T-helper 2 cell treated with Interferon-gamma antibody and Interleukin-4, amounts not matched to agents 5 μg/mL and 100 μg/mL, for 36 hours (primary cell): ENCODE results near the gene DUXB.

Source experiments
- DNase-seq: peaks from one replicate; pipeline ENCODE4 v3.0.0; 2021; ENCODE audit warnings: low spot score
- H3K27ac Mint-ChIP-seq: one replicate; pipeline ENCODE4 v1.8.0; 2021; ENCODE audit warnings: mild to moderate bottlenecking, mixed read lengths
- H3K27me3 Mint-ChIP-seq: one replicate; pipeline ENCODE4 v1.8.0; 2021; ENCODE audit warnings: low read depth, mixed read lengths
- H3K36me3 Mint-ChIP-seq: one replicate; pipeline ENCODE4 v1.8.0; 2021; ENCODE audit warnings: low read depth, mixed read lengths
- H3K4me1 Mint-ChIP-seq: one replicate; pipeline ENCODE4 v1.8.0; 2021; ENCODE audit warnings: low read depth, mixed read lengths
- H3K4me3 Mint-ChIP-seq: one replicate; pipeline ENCODE4 v1.8.0; 2022; ENCODE audit warnings: mild to moderate bottlenecking, moderate library complexity, mixed read lengths
- H3K9me3 Mint-ChIP-seq: one replicate; pipeline ENCODE4 v1.8.0; 2021; ENCODE audit warnings: mixed read lengths

Gene DUXB

DNA sequence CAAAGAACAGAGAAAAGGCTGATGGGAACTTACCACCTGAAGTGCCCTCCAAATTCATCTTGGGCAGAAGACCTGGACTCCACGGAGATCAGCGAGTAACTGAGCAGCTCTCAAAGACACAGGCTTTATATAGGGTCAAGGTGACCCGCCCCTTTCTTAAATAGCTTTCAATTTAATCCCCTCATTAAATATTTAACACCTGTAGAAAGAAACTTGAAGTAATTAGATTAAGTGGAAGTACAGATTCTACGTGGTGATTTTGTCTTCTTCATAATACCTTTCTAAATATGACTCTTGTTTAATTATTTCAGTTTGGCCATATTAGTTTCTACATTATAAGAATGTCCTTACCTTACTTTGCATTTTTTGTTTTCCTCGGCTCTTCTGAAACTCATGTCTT, at the start of gene DUXB:
DUXB (minus strand) TSS at position 101 of the 400 bp plus-strand sequence; CDS start at position 58, 43 bp downstream.
- Mint-ChIP-seq H3K27me3 (no peaks in the 10 kb centered on the region), H3K27ac (no peak within 1 kb of the TSS), H3K9me3 (no peaks in the 10 kb centered on the region), H3K4me1 (no peaks in the 10 kb centered on the region), H3K4me3 (no peak within 1 kb of the TSS), H3K36me3 (no peaks in the 10 kb centered on the region)
- no peak for DNase-seq

- no peaks in the 10 kb centered on the region for H3K36me3 Mint-ChIP-seq
- H3K9me3 Mint-ChIP-seq, result no peaks in the 10 kb centered on the region
- peaks cover 2% of the 10 kb centered on the region for H3K27me3 Mint-ChIP-seq
- H3K27ac Mint-ChIP-seq, result no peak overlapping the region
- H3K4me3 Mint-ChIP-seq, result no peak overlapping the region
- no peak for DNase-seq
- no peaks in the 10 kb centered on the region for H3K4me1 Mint-ChIP-seq
Measured at GRCh38 chr16:75750528-75750927, 49.3 kb upstream of the DUXB start.

GRCh38 chr16:75746359-75746758, 45.1 kb upstream of the DUXB start:
- peaks cover 2% of the 10 kb centered on the region for H3K27me3 Mint-ChIP-seq

DNA sequence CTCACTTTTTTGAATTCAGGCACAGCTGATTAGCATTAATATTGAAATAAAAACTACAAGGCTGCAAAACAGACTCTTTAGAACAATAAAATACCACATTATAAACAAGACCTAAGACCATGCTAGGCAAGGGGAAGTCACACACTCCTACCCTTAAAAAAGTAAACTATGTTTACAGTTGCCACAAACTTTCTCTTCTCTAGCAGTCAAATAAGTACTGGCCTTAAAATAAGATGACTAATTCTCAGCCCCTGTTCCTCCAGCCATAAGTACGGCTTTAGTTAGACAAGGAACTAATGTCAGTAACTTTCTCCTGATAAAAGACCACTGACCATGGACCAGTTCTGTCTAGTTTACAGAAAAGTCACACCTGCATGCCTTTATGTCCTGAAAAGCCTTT, 44.6 kb upstream of the DUXB start:
- H3K9me3 Mint-ChIP-seq, result peaks cover 17% of the 10 kb centered on the region
- H3K4me1 Mint-ChIP-seq, result no peaks in the 10 kb centered on the region
- no peak overlapping the region for H3K27ac Mint-ChIP-seq
- no peaks in the 10 kb centered on the region for H3K36me3 Mint-ChIP-seq
- H3K4me3 Mint-ChIP-seq, result no peak overlapping the region
- DNase-seq, result no peak
- H3K27me3 Mint-ChIP-seq, result peaks cover 2% of the 10 kb centered on the region

More at GRCh38 chr16:75746359-75746758, 45.1 kb upstream of the DUXB start:
- no peak for DNase-seq
- Mint-ChIP-seq H3K4me1 (no peaks in the 10 kb centered on the region), H3K4me3 (no peak overlapping the region), H3K9me3 (peaks cover 16% of the 10 kb centered on the region), H3K36me3 (no peaks in the 10 kb centered on the region), H3K27ac (no peak overlapping the region)

DNA sequence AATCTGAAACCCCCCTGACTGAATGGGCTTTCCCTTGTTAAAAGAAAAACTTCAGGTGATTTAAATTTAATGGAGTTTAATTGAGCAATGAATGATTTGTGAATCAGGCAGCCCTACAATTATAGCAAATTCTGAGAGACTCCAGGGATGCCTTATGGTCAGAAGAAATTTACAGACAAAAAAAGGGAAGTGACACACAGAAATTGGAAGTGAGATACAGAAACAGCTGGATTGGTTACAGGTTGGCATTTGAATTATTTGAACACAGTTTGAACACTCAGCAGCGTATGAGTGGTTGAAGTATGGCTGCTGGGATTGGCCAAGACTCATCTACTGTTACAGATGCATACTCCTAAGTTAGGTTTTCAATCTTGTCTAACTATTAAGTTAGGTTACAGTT, 44.0 kb upstream of the DUXB start:
- Mint-ChIP-seq H3K4me3 (no peak overlapping the region), H3K9me3 (peaks cover 17% of the 10 kb centered on the region), H3K27me3 (peaks cover 2% of the 10 kb centered on the region), H3K4me1 (no peaks in the 10 kb centered on the region), H3K36me3 (no peaks in the 10 kb centered on the region), H3K27ac (no peak overlapping the region)
- no peak for DNase-seq

- Mint-ChIP-seq H3K27ac (no peak overlapping the region), H3K36me3 (no peaks in the 10 kb centered on the region), H3K4me1 (no peaks in the 10 kb centered on the region), H3K9me3 (peaks cover 17% of the 10 kb centered on the region), H3K27me3 (no peaks in the 10 kb centered on the region), H3K4me3 (no peak overlapping the region)
- no peak for DNase-seq
Measured at GRCh38 chr16:75742424-75743047, 41.3 kb upstream of the DUXB start.

DNA sequence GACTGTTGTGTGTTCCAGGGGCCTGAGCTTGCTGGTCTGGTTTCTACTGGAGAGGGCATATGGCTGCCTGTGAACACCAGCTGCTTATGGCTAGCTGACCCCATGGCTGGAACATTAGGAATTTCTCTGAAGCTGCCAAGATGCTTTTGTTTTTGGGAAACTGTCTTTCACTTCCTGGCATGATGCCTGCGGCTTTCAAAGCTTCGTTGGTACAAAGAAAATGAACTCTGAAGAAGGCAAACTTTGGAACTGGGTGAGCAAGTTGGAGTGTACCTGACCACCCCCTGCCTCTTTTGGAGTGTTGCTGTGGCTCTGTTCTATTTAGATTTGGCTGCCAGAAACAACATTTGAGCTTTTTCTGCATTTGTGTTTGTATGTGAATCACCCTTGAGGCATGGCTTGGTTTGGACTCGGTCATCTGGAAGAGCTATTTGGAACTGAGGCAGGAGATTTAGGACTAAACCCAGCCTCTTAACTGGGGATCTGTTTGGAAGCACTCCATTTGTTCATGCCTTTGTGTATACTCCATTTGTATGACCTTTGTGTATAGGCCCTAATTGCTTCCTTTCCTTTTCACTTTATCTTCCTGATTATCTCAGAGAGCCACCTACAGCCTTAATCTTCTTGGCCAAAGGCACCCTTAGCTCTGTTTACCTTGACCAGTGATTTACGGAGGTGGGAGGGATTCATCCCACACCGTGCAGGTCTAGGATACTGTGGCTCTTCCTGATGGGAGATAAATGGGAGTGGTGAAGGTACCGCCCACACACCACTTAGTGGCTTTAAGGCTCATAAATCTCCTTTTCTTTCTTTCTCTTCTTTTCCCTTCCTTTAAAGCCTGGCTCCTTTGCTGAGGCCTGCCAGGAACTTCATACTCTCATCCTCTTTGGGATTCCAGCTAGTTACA, 32.3 kb upstream of the DUXB start:
- no peaks in the 10 kb centered on the region for H3K36me3 Mint-ChIP-seq
- H3K27ac Mint-ChIP-seq, result no peak overlapping the region
- DNase-seq, result no peak
- H3K4me1 Mint-ChIP-seq, result no peaks in the 10 kb centered on the region
- no peaks in the 10 kb centered on the region for H3K27me3 Mint-ChIP-seq
- H3K9me3 Mint-ChIP-seq, result no peaks in the 10 kb centered on the region
- H3K4me3 Mint-ChIP-seq, result no peak overlapping the region

GRCh38 chr16:75732871-75733270, 31.6 kb upstream of the DUXB start:
- Mint-ChIP-seq H3K36me3 (no peaks in the 10 kb centered on the region), H3K4me3 (no peak overlapping the region), H3K4me1 (no peaks in the 10 kb centered on the region), H3K27me3 (no peaks in the 10 kb centered on the region), H3K9me3 (no peaks in the 10 kb centered on the region), H3K27ac (no peak overlapping the region)
- no peak for DNase-seq

DNA sequence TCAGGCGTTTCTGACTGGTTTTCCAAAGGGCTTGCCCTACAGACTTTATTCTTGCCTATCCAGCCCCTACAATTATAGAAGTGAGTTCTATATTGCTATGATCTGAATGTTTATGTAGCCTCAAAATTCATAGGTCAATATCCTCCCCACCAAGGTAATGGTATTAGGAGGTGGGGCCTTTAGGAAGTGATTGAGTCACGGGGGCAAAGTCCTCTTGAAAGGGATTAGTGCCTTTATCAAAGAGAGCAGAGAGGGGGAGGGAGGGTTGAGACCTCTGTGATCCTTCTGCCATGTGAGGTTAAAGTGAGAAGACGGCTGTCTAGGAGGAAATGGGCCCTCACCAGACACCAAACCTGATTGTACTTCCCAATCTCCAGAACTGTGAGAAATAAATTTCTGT, 26.0 kb upstream of the DUXB start:
- Mint-ChIP-seq H3K9me3 (no peaks in the 10 kb centered on the region), H3K4me3 (no peak overlapping the region), H3K27me3 (no peaks in the 10 kb centered on the region), H3K4me1 (no peaks in the 10 kb centered on the region), H3K36me3 (no peaks in the 10 kb centered on the region), H3K27ac (no peak overlapping the region)
- no peak for DNase-seq

GRCh38 chr16:75726390-75726789, 25.1 kb upstream of the DUXB start, which contains the start of gene CPHXL:
Gene CPHXL (minus strand): TSS chr16:75726490. CDS start chr16:75726442, 48 bp downstream.
- H3K27me3 Mint-ChIP-seq, result no peaks in the 10 kb centered on the region
- no peaks in the 10 kb centered on the region for H3K36me3 Mint-ChIP-seq
- no peak within 1 kb of the TSS for H3K27ac Mint-ChIP-seq
- H3K9me3 Mint-ChIP-seq, result no peaks in the 10 kb centered on the region
- H3K4me3 Mint-ChIP-seq, result no peak within 1 kb of the TSS
- no peak for DNase-seq
- H3K4me1 Mint-ChIP-seq, result no peaks in the 10 kb centered on the region

GRCh38 chr16:75718452-75718851, 17.2 kb upstream of the DUXB start:
- H3K4me3 Mint-ChIP-seq, result no peak overlapping the region
- H3K9me3 Mint-ChIP-seq, result no peaks in the 10 kb centered on the region
- no peak for DNase-seq
- H3K27me3 Mint-ChIP-seq, result no peaks in the 10 kb centered on the region
- H3K36me3 Mint-ChIP-seq, result no peaks in the 10 kb centered on the region
- H3K4me1 Mint-ChIP-seq, result no peaks in the 10 kb centered on the region
- no peak overlapping the region for H3K27ac Mint-ChIP-seq

DNA sequence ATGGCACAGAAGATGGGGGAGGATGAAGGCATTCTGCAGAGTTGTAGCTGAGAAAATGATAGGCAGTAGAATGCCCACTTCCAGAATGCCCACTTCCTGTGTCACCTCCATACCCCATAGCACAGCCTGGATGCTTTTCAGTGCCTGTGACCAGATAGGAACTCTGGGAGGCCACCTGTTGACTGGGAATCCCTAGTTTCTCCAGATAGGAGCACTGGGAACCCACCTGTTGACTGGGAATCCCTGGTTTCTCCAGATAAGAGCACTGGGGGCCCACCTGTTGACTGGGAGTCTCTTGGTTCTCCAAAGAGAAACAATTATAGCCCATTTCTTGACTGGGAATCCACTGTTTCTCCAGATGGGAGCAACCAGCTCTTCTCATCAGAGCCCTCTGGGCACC, 13.4 kb upstream of the DUXB start:
- no peaks in the 10 kb centered on the region for H3K27me3 Mint-ChIP-seq
- no peaks in the 10 kb centered on the region for H3K36me3 Mint-ChIP-seq
- no peak for DNase-seq
- no peak overlapping the region for H3K4me3 Mint-ChIP-seq
- H3K9me3 Mint-ChIP-seq, result peaks cover 6% of the 10 kb centered on the region
- H3K4me1 Mint-ChIP-seq, result no peaks in the 10 kb centered on the region
- no peak overlapping the region for H3K27ac Mint-ChIP-seq

- H3K4me3 Mint-ChIP-seq, result no peak overlapping the region
- peaks cover 6% of the 10 kb centered on the region for H3K9me3 Mint-ChIP-seq
- H3K27me3 Mint-ChIP-seq, result no peaks in the 10 kb centered on the region
Measured at GRCh38 chr16:75710344-75710743, 9.1 kb upstream of the DUXB start.

GRCh38 chr16:75703306-75703705, 2.0 kb upstream of the DUXB start:
- Mint-ChIP-seq H3K4me1 (no peaks in the 10 kb centered on the region), H3K9me3 (no peaks in the 10 kb centered on the region), H3K4me3 (no peak overlapping the region), H3K27ac (no peak overlapping the region), H3K36me3 (no peaks in the 10 kb centered on the region), H3K27me3 (no peaks in the 10 kb centered on the region)
- DNase-seq, result no peak

More at GRCh38 chr16:75710344-75710743, 9.1 kb upstream of the DUXB start:
- Mint-ChIP-seq H3K36me3 (no peaks in the 10 kb centered on the region), H3K4me1 (no peaks in the 10 kb centered on the region), H3K27ac (no peak overlapping the region)
- DNase-seq, result no peak
